Muscle of leg (tissue), 11 donors: Measurements from ENCODE around the gene MAPK6. TPM values are rescaled to one million over a fixed set of nuclear protein-coding genes. Genes with fewer than 3 reads are reported as not detected.

ENCODE experiments used
- DNase-seq: peaks from one replicate; pipeline ENCODE4 v3.0.0; 2013
- H3K27ac ChIP-seq: one replicate; pipeline ENCODE4 v1.5.1; 2013; ENCODE audit warnings: mild to moderate bottlenecking, low read length, control low read depth
- H3K27me3 ChIP-seq: one replicate; pipeline ENCODE4 v1.6.1; 2013; ENCODE audit warnings: low read length; ENCODE audit not compliant: control insufficient read depth, insufficient read depth
- H3K36me3 ChIP-seq: one replicate; pipeline ENCODE4 v1.6.1; 2013; ENCODE audit warnings: low read length; ENCODE audit not compliant: control insufficient read depth, insufficient read depth
- H3K4me1 ChIP-seq: one replicate; pipeline ENCODE4 v1.6.1; 2013; ENCODE audit warnings: low read length; ENCODE audit not compliant: control insufficient read depth, insufficient read depth
- H3K4me3 ChIP-seq: one replicate; pipeline ENCODE4 v1.5.1; 2013; ENCODE audit warnings: low read length, control low read depth
- H3K9me3 ChIP-seq: replicated peaks from 2 replicates; pipeline ENCODE4 v1.6.1; 2013; ENCODE audit warnings: low read depth, low read length; ENCODE audit not compliant: control insufficient read depth
- WGBS: methylation state at CpG from one replicate; pipeline ENCODE4 v1.1.5; 2013; ENCODE audit warnings: missing lambda C conversion rate; ENCODE audit not compliant: insufficient coverage; 5-methylcytosine and 5-hydroxymethylcytosine counted together
- polyA plus RNA-seq, 8 donors: library from polyadenylated mRNA; unstranded; fragments of 120-200 nt; gene quantifications; one replicate each; pipeline versions ENCODE4 v1.2.1 to v1.2.3, GENCODE V29; 2013; ENCODE audit warnings: inconsistent platforms in 1 of 8, low replicate concordance in 1 of 8; ENCODE audit not compliant: insufficient read length in 8 of 8, insufficient read depth in 1 of 8
- total RNA-seq: library from RNA; stranded (reverse); fragments of 120-200 nt; gene quantifications from one replicate; pipeline ENCODE4 v1.2.4, GENCODE V29; 2013

The MAPK6 gene
- total and polyA plus RNA-seq, 9 donors: 19.1 to 28.2 (median 25.1) TPM

DNA sequence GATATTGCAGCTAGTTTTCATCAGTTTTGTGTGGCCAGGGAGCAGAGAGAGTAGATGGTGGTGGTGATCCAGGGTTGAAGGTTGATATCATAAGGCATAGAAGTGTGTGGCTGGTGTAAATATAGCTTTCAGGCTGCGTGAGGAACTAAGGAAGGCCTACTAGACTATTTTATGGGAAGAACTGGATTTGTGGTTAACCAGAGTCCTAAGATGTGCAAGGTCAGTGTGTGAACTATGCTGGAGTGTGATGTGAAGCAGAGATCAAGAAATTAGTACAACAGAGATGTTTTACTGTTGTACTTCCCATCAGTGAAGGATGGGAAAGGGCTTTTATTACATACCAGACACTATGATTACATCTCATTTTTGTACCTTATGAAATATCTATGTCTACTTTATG lies 41.5 kb downstream of the MAPK6 start:
- 83% methylated on average over 1 of the region's 1 CpG for WGBS

DNA sequence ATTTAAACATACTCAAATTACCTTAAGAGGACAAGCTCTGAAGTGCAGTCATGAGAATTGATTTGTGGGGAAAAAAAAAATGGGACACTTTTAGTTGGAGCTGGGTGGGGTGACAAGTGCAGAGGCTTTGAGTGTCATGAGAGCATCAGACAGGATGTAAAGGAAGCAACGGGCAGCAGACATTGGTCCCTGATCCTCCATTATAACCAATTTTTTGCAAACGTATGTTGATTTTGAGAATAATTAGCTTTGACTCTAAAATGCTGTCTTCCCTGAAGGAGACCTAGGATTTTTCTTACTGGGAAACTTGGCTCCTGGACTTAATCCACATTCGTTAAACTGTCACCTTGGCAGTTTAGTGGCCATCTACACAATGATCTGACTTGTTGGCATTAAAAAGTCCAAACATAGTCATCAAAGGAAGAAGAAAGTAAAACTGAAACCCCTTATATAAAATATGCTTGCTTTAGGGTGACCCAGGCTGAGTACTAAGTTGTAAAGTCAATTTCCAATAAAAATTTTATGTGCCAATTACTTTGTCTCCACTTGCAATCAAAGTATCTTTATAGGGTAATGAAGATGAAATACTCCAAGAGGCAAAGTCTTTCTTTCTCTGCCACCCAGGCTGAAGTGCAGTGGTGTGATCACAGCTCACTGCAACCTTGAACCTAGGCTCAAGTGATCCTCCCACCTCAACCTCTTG lies 48.0 kb downstream of the MAPK6 start:
- no peak overlapping the region for H3K4me3 ChIP-seq
- no peak for DNase-seq
- no peak overlapping the region for H3K27ac ChIP-seq
- H3K27me3 ChIP-seq: no peaks in the 10 kb centered on the region
- 80% methylated on average over 1 of the region's 3 CpGs for WGBS
- no peaks in the 10 kb centered on the region for H3K4me1 ChIP-seq
- peaks cover 14% of the 10 kb centered on the region for H3K36me3 ChIP-seq
- no peaks in the 10 kb centered on the region for H3K9me3 ChIP-seq

More for the DNA sequence above, 41.5 kb downstream of the MAPK6 start:
- H3K36me3 ChIP-seq: peaks cover 51% of the 10 kb centered on the region
- no peaks in the 10 kb centered on the region for H3K4me1 ChIP-seq
- no peaks in the 10 kb centered on the region for H3K9me3 ChIP-seq
- no peak overlapping the region for H3K4me3 ChIP-seq
- no peaks in the 10 kb centered on the region for H3K27me3 ChIP-seq
- DNase-seq: no peak
- no peak overlapping the region for H3K27ac ChIP-seq

DNA sequence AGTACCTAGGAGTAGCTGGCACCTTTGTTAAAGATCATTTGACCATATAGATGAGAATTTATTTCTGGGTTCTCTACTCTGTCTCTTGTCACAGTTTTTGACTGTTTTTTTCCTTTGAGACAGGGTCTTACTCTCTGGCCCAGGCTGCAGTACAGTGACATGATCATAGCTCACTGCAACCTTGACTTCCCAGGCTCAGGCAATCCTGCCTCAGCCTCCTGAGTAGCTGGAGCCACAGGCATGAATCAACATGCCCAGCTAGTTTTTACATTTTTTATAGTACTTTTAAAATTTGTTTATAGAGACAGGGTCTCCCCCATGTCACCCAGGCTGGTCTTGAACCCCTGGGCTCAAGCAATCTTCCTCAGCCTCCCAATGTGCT lies 48.5 kb downstream of the MAPK6 start:
- H3K27ac ChIP-seq: no peak overlapping the region
- no peaks in the 10 kb centered on the region for H3K9me3 ChIP-seq
- no peaks in the 10 kb centered on the region for H3K4me1 ChIP-seq
- H3K27me3 ChIP-seq: no peaks in the 10 kb centered on the region
- peaks cover 11% of the 10 kb centered on the region for H3K36me3 ChIP-seq
- no peak for DNase-seq
- H3K4me3 ChIP-seq: no peak overlapping the region

DNA sequence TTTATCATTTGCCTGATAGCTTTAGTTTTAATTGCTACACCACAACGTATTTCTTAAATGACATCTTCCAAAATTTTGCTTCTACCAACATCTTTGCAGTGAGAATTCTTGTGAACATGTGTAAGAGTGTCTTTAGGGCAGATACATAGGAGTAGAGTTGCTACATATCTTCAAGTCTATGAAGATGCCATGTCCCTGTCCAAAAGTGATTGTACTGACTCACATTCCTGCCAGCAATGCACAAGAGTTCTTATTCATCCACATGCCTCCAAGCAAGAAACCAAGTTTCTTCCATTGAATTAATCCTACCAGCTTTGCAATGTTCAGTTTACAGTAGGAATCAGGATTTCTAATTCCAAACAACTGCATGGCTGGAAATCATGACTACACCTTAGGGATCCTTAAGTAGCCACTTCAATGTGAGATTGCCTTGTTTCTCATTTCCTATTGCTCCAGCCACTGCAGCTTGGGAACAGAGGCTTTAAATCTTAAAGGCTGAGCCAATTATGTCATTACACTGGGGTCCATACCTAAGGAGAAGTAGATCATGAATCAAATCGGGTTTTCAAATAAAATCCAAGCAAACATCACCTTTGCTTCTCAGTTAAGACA lies 49.1 kb downstream of the MAPK6 start:
- no CpG with 5 or more reads among the region's 2 CpGs for WGBS
- no peak for DNase-seq
- Histone ChIP-seq H3K9me3 (no peaks in the 10 kb centered on the region), H3K36me3 (peaks cover 8% of the 10 kb centered on the region), H3K4me3 (no peak overlapping the region), H3K27me3 (no peaks in the 10 kb centered on the region), H3K4me1 (no peaks in the 10 kb centered on the region), H3K27ac (no peak overlapping the region)

DNA sequence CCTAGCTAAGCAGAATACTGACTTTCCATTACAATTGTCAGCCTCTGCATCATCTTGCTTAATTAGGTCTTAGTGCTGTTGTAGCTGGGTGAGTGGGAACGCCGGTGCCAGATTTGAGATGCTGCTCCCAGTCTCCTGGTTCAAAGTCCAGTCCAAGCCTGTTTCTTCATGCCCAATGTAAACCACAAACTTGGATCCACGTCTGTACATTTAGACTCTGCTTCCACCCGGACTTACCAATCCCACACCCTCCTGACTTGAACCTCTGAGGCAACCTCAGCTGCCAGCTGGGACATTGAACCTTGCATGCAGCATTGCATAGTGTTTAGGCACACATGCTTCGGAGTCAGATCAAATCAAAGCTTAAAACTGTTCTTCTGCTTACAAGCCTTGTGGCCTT lies 50.5 kb downstream of the MAPK6 start:
- Histone ChIP-seq H3K27ac (no peak overlapping the region), H3K27me3 (no peaks in the 10 kb centered on the region), H3K36me3 (no peaks in the 10 kb centered on the region), H3K9me3 (no peaks in the 10 kb centered on the region), H3K4me1 (no peaks in the 10 kb centered on the region), H3K4me3 (no peak overlapping the region)
- 83% methylated on average over 2 of the region's 5 CpGs for WGBS
- no peak for DNase-seq

DNA sequence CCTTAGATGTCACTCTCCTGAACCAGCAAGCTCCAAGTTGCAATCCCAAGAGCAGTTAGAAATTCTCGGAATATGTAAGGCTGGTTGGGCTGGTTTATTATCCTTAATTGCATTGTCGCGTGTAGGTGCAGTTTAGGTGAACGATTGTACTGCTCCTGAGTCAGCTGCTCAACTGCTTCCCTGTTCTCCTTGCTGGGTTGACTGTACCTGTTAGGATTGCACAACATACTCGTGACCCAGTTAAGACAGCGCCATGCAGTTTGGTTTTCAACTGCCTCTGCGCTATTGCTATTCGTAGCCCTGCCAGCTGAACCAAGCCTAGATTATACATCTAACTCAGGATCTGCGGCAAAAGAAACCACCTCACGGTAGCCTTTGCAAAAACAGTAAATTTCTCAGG lies 52.6 kb downstream of the MAPK6 start:
- no peaks in the 10 kb centered on the region for H3K36me3 ChIP-seq
- no peak overlapping the region for H3K27ac ChIP-seq
- DNase-seq: no peak

DNA sequence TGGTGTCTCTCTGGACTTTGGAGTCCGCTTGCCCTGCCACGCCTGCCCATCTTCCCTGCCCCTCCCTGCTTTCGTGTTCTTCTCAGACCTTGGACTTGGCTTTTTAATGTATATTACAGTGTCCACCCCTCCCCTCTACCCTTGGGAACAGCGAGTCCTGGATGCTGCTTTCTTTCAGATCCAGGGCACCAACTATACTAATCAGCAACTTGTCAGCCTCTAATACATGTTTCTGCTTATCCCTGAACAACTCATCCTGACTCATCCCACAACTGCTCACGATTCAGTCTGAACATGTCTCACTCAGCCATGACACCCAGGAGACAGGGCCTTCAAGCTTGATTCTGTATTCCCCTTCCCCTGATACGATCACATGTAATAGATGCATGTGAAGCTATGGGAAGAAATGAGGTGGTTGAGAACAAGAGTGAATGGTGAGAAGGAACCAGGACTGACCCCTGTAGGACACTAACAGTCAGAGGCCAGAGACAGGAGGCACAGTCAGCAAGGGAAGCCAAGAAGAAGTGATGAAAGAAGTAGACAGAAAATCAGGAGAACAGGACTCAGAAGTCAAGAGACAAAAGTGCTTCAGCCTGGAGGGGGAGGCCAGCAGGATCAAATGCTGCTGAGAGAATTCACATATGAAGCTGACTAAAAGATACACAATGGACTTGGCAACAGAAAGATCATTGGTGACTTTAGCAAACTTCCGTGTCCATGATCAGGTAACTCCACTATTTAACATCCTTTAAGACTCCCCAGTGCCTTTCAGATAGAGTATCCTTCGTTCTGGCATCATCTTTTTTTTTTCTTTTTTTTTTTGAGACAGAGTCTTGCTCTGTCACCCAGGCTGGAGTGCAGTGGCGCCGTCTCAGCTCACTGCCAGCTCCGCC lies 58.1 kb downstream of the MAPK6 start:
- Histone ChIP-seq H3K4me3 (no peak overlapping the region), H3K27me3 (no peaks in the 10 kb centered on the region), H3K9me3 (no peaks in the 10 kb centered on the region), H3K27ac (no peak overlapping the region), H3K4me1 (no peaks in the 10 kb centered on the region), H3K36me3 (no peaks in the 10 kb centered on the region)
- DNase-seq: no peak
- WGBS: 70% methylated on average over 8 of the region's 11 CpGs

More for the DNA sequence above, 52.6 kb downstream of the MAPK6 start:
- Histone ChIP-seq H3K4me3 (no peak overlapping the region), H3K4me1 (no peaks in the 10 kb centered on the region), H3K27me3 (no peaks in the 10 kb centered on the region), H3K9me3 (no peaks in the 10 kb centered on the region)
- WGBS: 78% methylated on average over 6 of the region's 10 CpGs

DNA sequence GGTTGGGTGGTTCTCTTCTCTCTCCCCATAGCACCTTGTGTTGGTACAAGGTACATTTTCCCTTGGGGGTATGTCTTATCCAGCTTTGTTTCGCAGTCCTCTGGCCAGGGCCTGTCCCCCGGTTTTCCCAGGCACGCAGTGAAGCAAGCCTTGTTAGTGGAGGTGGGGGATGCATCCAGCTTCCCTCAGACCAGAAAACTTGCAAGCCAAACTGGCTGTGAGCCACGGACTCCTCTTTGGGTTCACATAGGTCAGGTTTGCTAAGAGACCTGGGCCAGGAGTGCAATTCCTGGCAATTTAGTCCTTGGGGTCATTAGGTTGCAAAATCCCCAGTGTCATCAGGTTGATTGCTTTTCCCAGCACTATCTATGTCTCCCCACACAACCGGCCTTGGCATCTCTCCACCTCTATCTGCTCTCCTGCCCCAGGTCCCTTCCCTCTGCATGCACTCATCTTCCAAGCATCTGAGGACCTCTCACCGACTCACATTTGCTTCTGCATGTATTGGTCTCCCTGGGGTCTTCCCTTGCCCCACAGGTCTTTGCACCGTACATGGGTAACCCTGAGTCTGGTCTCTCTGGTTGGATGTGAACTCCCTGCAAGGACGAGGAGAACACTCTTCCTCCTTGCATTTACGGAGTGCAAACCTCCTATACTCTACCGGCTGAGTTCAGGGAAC lies 59.3 kb downstream of the MAPK6 start:
- H3K27ac ChIP-seq: no peak overlapping the region
- peaks cover 3% of the 10 kb centered on the region for H3K4me1 ChIP-seq
- DNase-seq: no peak
- H3K27me3 ChIP-seq: no peaks in the 10 kb centered on the region
- H3K36me3 ChIP-seq: no peaks in the 10 kb centered on the region
- WGBS: 66% methylated on average over 6 of the region's 10 CpGs
- H3K9me3 ChIP-seq: no peaks in the 10 kb centered on the region
- H3K4me3 ChIP-seq: no peak overlapping the region

DNA sequence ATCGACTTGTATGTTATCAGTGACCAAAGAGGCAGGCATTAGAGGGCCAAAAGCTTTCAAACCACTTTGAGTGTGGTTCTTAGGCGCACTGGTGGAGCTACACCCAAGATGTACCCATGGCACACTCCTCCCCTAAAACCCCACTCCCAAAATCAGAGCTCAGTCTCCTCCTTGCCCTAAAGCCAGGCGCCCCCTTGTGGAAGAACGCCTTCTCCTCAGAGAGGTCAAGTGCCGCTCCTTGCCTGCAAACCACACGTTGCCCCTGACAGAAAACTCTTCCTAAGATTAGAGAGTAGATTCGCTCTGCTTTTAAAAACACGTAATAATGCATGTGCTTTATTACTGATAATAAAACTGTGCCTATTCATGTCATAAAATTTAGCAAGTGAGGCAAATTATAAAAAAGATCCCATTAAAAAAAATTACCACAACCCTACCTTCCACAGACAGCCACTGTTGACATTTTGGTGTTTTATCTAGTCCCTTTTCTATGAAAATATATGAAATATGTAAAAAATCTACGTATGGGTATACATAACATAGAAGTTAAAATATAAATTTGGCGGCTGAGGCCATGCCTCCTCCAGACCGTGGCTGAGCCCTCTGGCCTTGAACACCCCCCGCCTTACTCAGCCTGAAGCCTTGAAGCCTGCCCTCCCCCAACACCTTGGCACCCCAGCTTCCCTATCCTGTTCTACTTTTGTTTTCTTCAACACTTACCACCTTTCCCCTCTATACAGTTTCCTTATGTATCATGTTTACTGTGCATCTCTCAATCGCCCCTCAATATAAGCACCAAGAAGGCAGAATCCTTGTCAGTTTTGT lies 60.1 kb downstream of the MAPK6 start:
- Histone ChIP-seq H3K9me3 (no peaks in the 10 kb centered on the region), H3K4me3 (no peak overlapping the region), H3K36me3 (no peaks in the 10 kb centered on the region), H3K4me1 (peaks cover 3% of the 10 kb centered on the region), H3K27me3 (no peaks in the 10 kb centered on the region), H3K27ac (no peak overlapping the region)
- DNase-seq: peak; percentile 71
- 66% methylated on average over 5 of the region's 13 CpGs for WGBS
